ENCODE results near the gene BMAL2. TPM values are rescaled to one million over a fixed set of nuclear protein-coding genes. Genes with fewer than 3 reads are reported as not detected.

The BMAL2 gene
- total RNA-seq, 4 donors from 2014 or later, result 19.3 to 80.7 (median 39.1) TPM

- Histone ChIP-seq H3K36me3 (no peaks in the 10 kb centered on the region), H3K4me3 (no peak overlapping the region), H3K9me3 (no peaks in the 10 kb centered on the region), H3K27ac (peak overlapping the region in 2 of 4 donors; percentile 7 to 83), H3K4me1 (peaks cover 10 to 86% (median 27%) of the 10 kb centered on the region in 3 donors), H3K27me3 (no peaks in the 10 kb centered on the region)
- no peak for TF ChIP-seq POLR2A (IDR thresholded peaks at IDR 0.05)
- TF ChIP-seq, protein P1, sequence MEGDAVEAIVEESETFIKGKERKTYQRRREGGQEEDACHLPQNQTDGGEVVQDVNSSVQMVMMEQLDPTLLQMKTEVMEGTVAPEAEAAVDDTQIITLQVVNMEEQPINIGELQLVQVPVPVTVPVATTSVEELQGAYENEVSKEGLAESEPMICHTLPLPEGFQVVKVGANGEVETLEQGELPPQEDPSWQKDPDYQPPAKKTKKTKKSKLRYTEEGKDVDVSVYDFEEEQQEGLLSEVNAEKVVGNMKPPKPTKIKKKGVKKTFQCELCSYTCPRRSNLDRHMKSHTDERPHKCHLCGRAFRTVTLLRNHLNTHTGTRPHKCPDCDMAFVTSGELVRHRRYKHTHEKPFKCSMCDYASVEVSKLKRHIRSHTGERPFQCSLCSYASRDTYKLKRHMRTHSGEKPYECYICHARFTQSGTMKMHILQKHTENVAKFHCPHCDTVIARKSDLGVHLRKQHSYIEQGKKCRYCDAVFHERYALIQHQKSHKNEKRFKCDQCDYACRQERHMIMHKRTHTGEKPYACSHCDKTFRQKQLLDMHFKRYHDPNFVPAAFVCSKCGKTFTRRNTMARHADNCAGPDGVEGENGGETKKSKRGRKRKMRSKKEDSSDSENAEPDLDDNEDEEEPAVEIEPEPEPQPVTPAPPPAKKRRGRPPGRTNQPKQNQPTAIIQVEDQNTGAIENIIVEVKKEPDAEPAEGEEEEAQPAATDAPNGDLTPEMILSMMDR (IDR thresholded peaks at IDR 0.05), result peak in 1 of 6 experiments; percentile 0
- no peak for DNase-seq
- WGBS, 2 donors, result 23 to 42% methylated on average over 3 of the region's 3 CpGs
- intact Hi-C loops (cut with DNase I), result no loop called here
These were observed 8.3 kb downstream of the BMAL2 start for GRCh38 chr12:27340971-27341370.

GRCh38 chr12:27342536-27342935 is 9.9 kb downstream of the BMAL2 start:
- no peaks in the 10 kb centered on the region for H3K9me3 ChIP-seq
- H3K36me3 ChIP-seq, result no peaks in the 10 kb centered on the region
- intact Hi-C loops (cut with DNase I), result no loop called here
- DNase-seq, result no peak
- H3K27ac ChIP-seq, result peak overlapping the region in 2 of 4 donors; percentile 32 to 83
- H3K27me3 ChIP-seq, result no peaks in the 10 kb centered on the region
- 83 to 91% methylated on average over 2 of the region's 2 CpGs for WGBS, 2 donors
- no peak overlapping the region for H3K4me3 ChIP-seq
- peaks cover 10 to 79% (median 22%) of the 10 kb centered on the region in 3 donors for H3K4me1 ChIP-seq
- TF ChIP-seq, protein P1 (IDR thresholded peaks at IDR 0.05), result no peak
- TF ChIP-seq POLR2A (IDR thresholded peaks at IDR 0.05), result no peak

GRCh38 chr12:27343255-27344000 is 10.8 kb downstream of the BMAL2 start:
- 37 to 46% methylated on average over 5 of the region's 5 CpGs for WGBS, 2 donors
- intact Hi-C loops (cut with DNase I), result no loop called here
- Histone ChIP-seq H3K9me3 (no peaks in the 10 kb centered on the region), H3K27me3 (no peaks in the 10 kb centered on the region), H3K4me3 (no peak overlapping the region), H3K4me1 (peaks cover 4 to 75% (median 19%) of the 10 kb centered on the region in 3 donors), H3K27ac (peak overlapping the region; percentile 65 to 83 (median 76)), H3K36me3 (no peaks in the 10 kb centered on the region)
- no peak for DNase-seq
- TF ChIP-seq, protein P1 (IDR thresholded peaks at IDR 0.05), result no peak
- TF ChIP-seq POLR2A (IDR thresholded peaks at IDR 0.05), result no peak

- Histone ChIP-seq H3K9me3 (no peaks in the 10 kb centered on the region), H3K27me3 (no peaks in the 10 kb centered on the region), H3K36me3 (no peaks in the 10 kb centered on the region), H3K27ac (peak overlapping the region; percentile 65 to 83 (median 76)), H3K4me3 (no peak overlapping the region), H3K4me1 (peaks cover 3 to 73% (median 19%) of the 10 kb centered on the region in 3 donors)
- 53 to 54% methylated on average over 2 of the region's 2 CpGs for WGBS, 2 donors
- intact Hi-C loops (cut with DNase I), result no loop called here
- no peak for DNase-seq
- TF ChIP-seq, protein P1 (IDR thresholded peaks at IDR 0.05), result no peak
- TF ChIP-seq POLR2A (IDR thresholded peaks at IDR 0.05), result no peak
These were observed 11.6 kb downstream of the BMAL2 start for GRCh38 chr12:27344246-27344645.

DNA sequence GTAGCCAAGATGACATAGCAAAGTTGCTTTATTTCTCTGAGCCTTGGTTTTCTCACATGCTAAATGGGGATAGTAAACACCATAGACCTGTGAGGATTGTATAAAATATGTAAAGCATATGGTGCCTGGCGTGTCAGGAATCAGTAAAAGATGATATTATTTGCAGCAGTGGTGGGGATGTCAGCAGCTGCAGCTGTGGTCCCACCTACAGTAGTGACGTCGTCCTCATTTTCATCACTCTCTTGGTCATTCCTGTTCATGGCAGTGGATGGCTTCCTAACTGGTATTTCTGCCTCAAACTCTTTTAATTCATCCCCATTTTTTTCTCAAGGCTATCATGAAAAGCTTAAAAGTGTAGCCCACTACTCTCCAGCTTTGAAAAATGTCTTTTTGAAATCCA is 12.1 kb downstream of the BMAL2 start:
- no peaks in the 10 kb centered on the region for H3K9me3 ChIP-seq
- no peak overlapping the region for H3K4me3 ChIP-seq
- TF ChIP-seq POLR2A (IDR thresholded peaks at IDR 0.05), result no peak
- TF ChIP-seq, protein P1 (IDR thresholded peaks at IDR 0.05), result no peak
- intact Hi-C loops (cut with DNase I), result no loop called here
- no peak for DNase-seq
- H3K36me3 ChIP-seq, result no peaks in the 10 kb centered on the region
- 55 to 86% methylated on average over 3 of the region's 3 CpGs for WGBS, 2 donors
- H3K27me3 ChIP-seq, result no peaks in the 10 kb centered on the region
- peak overlapping the region; percentile 65 to 83 (median 76) for H3K27ac ChIP-seq
- peaks cover 3 to 73% (median 19%) of the 10 kb centered on the region in 3 donors for H3K4me1 ChIP-seq

All from esophagus squamous epithelium (tissue), 5 donors.